ENCODE results near the gene DNAAF3.
A peak's percentile ranks its signal among the peaks of the same experiment; 100 is the strongest.
"Not testable (repeated sequence)": the region's sequence is repeated elsewhere in the genome, so short reads cannot be mapped to it uniquely, and the experiment has no call there.

The DNAAF3 gene

GRCh38 chr19:55160128-55160985, 6.1 kb downstream of the DNAAF3 start:
- FAIRE-seq (peak; percentile 70), DNase-seq (ENCODE audit: insufficient read length) (peak; percentile 97)
- TF ChIP-seq POLR2A (IDR thresholded peaks at IDR 0.05; ENCODE audit: low read depth, low read length) (no peak), TAF1 (IDR thresholded peaks at IDR 0.05; ENCODE audit: borderline replicate concordance, low read depth, low read length) (no peak), POLR2AphosphoS5 (IDR thresholded peaks at IDR 0.05; ENCODE audit: low read depth, low read length) (no peak)

DNA sequence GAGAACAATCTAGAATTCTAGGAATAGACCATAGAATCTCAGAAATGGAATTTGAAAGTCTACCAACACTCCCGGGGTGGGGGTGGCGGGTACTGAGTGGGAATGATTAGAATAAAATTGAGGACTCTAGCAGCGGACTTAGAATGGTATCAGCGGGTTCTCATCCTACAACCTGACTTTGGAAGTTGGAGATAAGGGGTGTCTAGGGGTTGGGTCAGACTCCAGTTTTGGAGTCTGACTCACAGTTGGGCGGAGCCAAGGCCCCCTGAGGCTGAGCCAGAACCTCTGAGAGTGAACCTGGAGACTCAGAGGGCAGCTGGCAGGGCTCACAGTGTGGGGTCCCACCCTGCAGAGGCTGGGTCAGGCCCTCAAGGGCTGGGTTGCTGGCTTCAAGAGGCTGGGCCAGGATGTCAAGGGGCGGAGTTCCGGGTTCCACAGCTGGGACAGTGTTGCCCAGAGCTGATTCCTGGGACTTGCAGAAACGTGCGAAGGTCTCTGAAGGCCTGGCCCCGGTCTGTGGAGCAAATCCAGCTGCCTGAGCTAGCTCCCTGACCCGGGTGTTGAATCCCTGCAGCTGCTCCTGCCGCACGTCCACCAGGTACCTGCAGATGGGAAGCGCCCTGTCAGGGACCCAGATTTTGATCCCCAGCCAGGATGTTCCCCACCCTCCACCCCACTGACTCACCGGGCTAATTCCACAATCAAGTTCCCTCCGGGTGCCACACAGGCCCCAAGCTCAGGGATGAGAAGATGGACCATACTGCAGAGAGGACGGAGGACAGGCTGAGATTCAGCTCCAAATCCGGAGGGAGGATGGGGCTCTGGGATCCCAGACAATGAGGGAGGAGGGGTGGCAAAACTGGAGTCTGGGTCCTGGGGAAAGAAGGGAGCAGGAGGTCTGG, 7.3 kb downstream of the DNAAF3 start:
- DNase-seq (ENCODE audit: insufficient read length): no peak
- FAIRE-seq: no peak
- TF ChIP-seq TAF1 (IDR thresholded peaks at IDR 0.05; ENCODE audit: borderline replicate concordance, low read depth, low read length): no peak
- no peak for TF ChIP-seq POLR2A (IDR thresholded peaks at IDR 0.05; ENCODE audit: low read depth, low read length)
- TF ChIP-seq POLR2AphosphoS5 (IDR thresholded peaks at IDR 0.05; ENCODE audit: low read depth, low read length): no peak

- FAIRE-seq: no peak
Measured at GRCh38 chr19:55158423-55158822, 8.0 kb downstream of the DNAAF3 start.

GRCh38 chr19:55157064-55157908, 9.1 kb downstream of the DNAAF3 start, which contains the start of gene TNNI3:
Gene TNNI3, minus strand, starts transcription at chr19:55157732. Its CDS starts 143 bp downstream, at chr19:55157589.
- no peak for TF ChIP-seq POLR2A (IDR thresholded peaks at IDR 0.05; ENCODE audit: low read depth, low read length)
- TF ChIP-seq POLR2AphosphoS5 (IDR thresholded peaks at IDR 0.05; ENCODE audit: low read depth, low read length): no peak
- no peak for TF ChIP-seq TAF1 (IDR thresholded peaks at IDR 0.05; ENCODE audit: borderline replicate concordance, low read depth, low read length)
- FAIRE-seq: no peak
- DNase-seq (ENCODE audit: insufficient read length): no peak

More at GRCh38 chr19:55158423-55158822, 8.0 kb downstream of the DNAAF3 start:
- no peak for DNase-seq (ENCODE audit: insufficient read length)
- no peak for TF ChIP-seq TAF1 (IDR thresholded peaks at IDR 0.05; ENCODE audit: borderline replicate concordance, low read depth, low read length)
- TF ChIP-seq POLR2AphosphoS5 (IDR thresholded peaks at IDR 0.05; ENCODE audit: low read depth, low read length): no peak
- TF ChIP-seq POLR2A (IDR thresholded peaks at IDR 0.05; ENCODE audit: low read depth, low read length): no peak

DNA sequence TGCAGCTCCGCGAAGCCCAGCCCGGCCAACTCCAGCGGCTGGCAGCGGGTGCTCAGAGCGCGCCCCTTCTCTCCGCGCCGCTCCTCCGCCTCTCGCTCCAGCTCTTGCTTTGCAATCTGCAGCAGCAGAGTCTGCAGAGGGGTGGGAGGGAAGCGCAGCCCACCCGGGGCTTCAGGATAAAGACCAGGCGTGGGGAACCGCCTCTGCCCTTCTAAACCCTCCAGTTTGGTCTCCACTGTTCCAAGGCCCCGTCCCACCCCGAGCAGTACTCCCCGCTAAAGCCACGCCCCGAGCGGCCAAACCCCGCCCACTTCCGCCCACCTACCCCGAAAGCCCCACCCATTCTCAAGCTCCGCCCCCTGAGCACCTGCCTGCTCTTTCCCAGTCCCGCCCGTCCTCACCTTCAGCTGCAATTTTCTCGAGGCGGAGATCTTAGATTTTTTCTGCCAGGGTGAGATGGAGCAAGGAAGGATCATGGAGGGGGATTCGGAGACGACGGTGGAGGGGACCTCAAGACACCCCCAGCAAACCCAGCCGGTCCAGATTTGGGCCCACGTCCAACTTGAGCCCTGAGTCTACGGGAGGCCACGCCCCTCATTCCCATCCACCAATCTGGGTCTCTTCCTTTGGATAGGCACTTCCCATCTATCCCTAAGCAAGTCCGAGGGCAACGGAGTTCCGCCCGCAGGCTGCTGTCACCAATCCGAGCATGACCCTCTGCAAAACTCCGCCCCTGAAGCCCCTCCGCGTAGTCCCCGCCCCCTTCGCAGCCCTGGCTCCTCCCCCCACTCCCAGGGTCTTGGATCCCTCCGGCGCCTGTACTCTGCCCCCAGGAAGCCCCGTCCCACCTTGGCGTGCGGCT, 10.0 kb downstream of the DNAAF3 start:
- DNase-seq (ENCODE audit: insufficient read length) (peak; percentile 70), FAIRE-seq (no peak)
- TF ChIP-seq POLR2A (IDR thresholded peaks at IDR 0.05; ENCODE audit: low read depth, low read length) (no peak), POLR2AphosphoS5 (IDR thresholded peaks at IDR 0.05; ENCODE audit: low read depth, low read length) (no peak), TAF1 (IDR thresholded peaks at IDR 0.05; ENCODE audit: borderline replicate concordance, low read depth, low read length) (no peak)

DNA sequence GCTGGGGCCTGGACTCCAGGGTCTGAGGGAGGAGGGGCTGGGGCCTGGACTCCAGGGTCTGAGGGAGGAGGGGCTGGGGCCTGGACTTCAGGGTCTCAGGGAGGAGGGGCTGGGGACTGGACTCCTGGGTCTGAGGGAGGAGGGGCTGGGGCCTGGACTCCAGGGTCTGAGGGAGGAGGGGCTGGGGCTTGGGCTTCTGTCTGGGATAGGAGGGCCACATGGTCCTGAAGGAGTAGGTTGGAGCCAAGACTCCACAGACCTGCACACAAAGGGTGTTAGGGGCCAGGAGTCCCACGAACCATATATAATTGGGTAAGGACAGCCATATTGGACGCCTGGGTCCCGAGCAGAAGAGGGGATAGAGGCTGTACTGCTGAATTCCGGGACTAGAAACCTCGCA, 10.6 kb downstream of the DNAAF3 start:
- DNase-seq (ENCODE audit: insufficient read length); FAIRE-seq: not testable (repeated sequence)

DNA sequence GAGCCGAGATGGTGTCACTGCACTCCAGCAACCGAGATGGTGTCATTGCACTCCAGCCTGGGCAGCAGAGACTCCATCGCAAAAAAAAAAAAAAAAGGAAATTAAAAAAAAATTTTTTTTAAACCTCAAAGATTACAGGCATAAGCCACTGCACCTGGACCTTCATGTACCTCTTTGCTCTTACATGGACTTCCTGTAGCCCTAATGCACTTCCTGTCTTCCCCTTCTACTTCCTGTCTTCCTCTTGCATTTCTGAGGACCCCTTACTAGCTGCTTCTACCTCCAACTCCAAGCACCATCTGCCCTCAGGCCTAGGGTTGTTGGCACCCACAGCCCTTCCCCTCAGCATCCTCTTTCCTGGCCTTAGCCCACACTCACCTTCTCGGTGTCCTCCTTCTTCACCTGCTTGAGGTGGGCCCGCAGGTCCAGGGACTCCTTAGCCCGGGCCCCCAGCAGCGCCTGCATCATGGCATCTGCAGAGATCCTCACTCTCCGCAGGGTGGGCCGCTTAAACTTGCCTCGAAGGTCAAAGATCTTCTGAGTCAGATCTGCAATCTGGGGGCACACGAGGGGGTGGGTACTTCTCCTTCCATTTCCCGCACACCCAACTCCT, 12.7 kb downstream of the DNAAF3 start:
- FAIRE-seq (no peak), DNase-seq (ENCODE audit: insufficient read length) (no peak)
- TF ChIP-seq POLR2AphosphoS5 (IDR thresholded peaks at IDR 0.05; ENCODE audit: low read depth, low read length) (no peak), POLR2A (IDR thresholded peaks at IDR 0.05; ENCODE audit: low read depth, low read length) (no peak), TAF1 (IDR thresholded peaks at IDR 0.05; ENCODE audit: borderline replicate concordance, low read depth, low read length) (no peak)

DNA sequence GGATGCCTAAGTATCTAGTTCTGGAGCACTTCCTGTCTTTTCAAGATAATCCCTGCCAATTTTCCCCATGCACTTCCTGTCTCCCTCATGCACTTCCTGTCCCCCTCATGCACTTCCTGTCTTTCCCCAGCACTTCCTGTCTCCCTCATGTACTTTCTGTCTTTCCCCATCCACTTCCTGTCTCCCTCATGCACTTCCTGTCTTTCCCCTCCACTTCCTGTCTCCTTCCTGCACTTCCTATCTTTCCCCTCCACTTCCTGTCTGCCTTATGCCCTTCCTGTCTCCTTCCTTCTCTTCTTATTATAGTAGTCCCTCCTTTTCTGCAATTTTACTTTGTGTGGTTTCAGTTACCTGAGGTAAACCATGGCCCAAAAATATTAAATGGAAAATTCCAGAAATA, 14.4 kb downstream of the DNAAF3 start:
- DNase-seq (ENCODE audit: insufficient read length) (no peak), FAIRE-seq (no peak)
- TF ChIP-seq POLR2A (IDR thresholded peaks at IDR 0.05; ENCODE audit: low read depth, low read length): no peak
- no peak for TF ChIP-seq POLR2AphosphoS5 (IDR thresholded peaks at IDR 0.05; ENCODE audit: low read depth, low read length)
- TF ChIP-seq TAF1 (IDR thresholded peaks at IDR 0.05; ENCODE audit: borderline replicate concordance, low read depth, low read length): no peak

DNA sequence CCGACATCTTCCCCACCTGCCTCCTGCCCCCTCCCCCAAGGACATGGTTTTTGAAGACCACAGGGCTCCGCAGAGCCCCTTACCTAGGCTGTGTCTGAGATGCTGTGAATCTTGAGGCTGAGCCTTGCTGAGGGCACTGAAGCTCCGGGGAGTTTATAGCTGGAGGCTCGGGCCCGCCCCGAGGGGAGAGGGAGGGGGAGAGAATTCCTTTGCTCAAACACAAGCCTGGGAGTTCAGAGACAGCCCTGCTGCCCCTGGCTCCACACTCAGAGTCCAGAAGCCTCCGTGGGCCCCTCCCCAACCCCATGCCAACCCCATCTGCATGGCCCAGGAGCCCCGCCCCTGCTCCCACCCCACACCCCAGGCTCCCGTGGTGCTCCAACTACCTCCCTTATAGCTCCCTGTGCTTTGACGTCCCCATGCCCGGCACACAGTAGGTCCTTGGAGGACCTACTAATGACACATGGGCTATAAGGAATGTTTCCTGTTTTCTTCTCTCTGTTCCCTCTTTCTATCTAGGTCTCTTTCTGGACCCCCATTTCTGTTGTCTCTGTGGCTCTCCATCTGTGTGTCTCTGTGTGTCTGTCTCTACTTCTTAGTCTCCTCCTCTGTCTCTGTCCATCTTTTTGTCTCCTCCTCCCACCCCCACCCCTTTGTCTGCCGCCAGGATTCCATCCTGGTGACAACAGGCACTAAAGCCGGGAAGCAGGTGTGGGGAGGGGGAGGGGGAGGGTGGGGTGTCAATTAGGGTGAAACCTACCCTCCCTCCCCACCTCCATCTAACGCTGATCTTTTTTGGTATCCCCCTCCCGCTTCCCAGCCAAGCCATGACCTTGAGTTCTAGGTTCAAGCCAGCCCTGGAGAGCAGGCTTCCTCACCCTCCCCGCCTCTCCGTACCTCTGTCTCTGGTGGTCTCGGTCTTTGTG, 17.1 kb downstream of the DNAAF3 start, which contains the start of gene TNNT1:
TSS of gene TNNT1 (minus strand) at position 129 of the 926 bp plus-strand sequence. CDS start 2,049 bp downstream, outside the sequence.
- DNase-seq (ENCODE audit: insufficient read length) (no peak), FAIRE-seq (no peak)
- TF ChIP-seq POLR2A (IDR thresholded peaks at IDR 0.05; ENCODE audit: low read depth, low read length): no peak
- no peak for TF ChIP-seq TAF1 (IDR thresholded peaks at IDR 0.05; ENCODE audit: borderline replicate concordance, low read depth, low read length)
- no peak for TF ChIP-seq POLR2AphosphoS5 (IDR thresholded peaks at IDR 0.05; ENCODE audit: low read depth, low read length)
